ENCODE data around the gene ITCH.

The ITCH gene

GRCh38 chr20:34445177-34446065 is 82.3 kb downstream of the ITCH start:
- TF ChIP-seq, protein P1, sequence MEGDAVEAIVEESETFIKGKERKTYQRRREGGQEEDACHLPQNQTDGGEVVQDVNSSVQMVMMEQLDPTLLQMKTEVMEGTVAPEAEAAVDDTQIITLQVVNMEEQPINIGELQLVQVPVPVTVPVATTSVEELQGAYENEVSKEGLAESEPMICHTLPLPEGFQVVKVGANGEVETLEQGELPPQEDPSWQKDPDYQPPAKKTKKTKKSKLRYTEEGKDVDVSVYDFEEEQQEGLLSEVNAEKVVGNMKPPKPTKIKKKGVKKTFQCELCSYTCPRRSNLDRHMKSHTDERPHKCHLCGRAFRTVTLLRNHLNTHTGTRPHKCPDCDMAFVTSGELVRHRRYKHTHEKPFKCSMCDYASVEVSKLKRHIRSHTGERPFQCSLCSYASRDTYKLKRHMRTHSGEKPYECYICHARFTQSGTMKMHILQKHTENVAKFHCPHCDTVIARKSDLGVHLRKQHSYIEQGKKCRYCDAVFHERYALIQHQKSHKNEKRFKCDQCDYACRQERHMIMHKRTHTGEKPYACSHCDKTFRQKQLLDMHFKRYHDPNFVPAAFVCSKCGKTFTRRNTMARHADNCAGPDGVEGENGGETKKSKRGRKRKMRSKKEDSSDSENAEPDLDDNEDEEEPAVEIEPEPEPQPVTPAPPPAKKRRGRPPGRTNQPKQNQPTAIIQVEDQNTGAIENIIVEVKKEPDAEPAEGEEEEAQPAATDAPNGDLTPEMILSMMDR (IDR thresholded peaks at IDR 0.05; ENCODE audit: low read depth, low read length), result no peak
- no peak overlapping the region for H3K4me3 ChIP-seq (replicated peaks in 1 of 2; ENCODE audit: low read depth in 2 of 2, low read length in 2 of 2)
- DNase-seq (ENCODE audit: low read depth in 2 of 2), result no peak

- TF ChIP-seq, protein P1 (IDR thresholded peaks at IDR 0.05; ENCODE audit: low read depth, low read length), result no peak
- H3K4me3 ChIP-seq (replicated peaks in 1 of 2; ENCODE audit: low read depth in 2 of 2, low read length in 2 of 2), result no peak overlapping the region
- DNase-seq (ENCODE audit: low read depth in 2 of 2), result no peak
Observed at GRCh38 chr20:34448517-34448916, 85.4 kb downstream of the ITCH start.

- TF ChIP-seq, protein P1 (IDR thresholded peaks at IDR 0.05; ENCODE audit: low read depth, low read length), result no peak
- no peak for DNase-seq (ENCODE audit: low read depth in 2 of 2)
Observed at GRCh38 chr20:34449674-34450592, 86.9 kb downstream of the ITCH start.

GRCh38 chr20:34452281-34452982 is 89.4 kb downstream of the ITCH start:
- no peak for DNase-seq (ENCODE audit: low read depth in 2 of 2)
- H3K4me3 ChIP-seq (replicated peaks in 1 of 2; ENCODE audit: low read depth in 2 of 2, low read length in 2 of 2), result no peak overlapping the region
- TF ChIP-seq, protein P1 (IDR thresholded peaks at IDR 0.05; ENCODE audit: low read depth, low read length), result no peak

More at GRCh38 chr20:34449674-34450592, 86.9 kb downstream of the ITCH start:
- no peak overlapping the region for H3K4me3 ChIP-seq (replicated peaks in 1 of 2; ENCODE audit: low read depth in 2 of 2, low read length in 2 of 2)

DNA sequence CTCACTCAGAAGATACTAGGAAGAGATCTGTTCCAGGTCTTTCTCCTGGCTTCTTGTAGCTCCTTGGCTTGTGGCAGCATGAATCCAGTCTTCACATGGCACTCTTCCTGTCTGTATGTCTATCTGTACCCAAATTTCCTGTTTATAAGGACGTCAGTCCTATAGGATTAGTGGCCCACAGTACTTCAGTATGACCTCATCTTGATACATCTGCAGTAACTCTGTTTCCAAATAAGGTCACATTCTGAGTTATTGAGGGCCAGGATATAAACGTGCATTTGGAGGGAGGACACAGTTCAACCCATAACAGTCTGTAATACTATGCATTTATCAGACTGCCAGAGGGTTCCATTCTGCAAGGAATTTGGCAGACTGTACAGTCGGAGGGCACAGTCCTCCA is 95.6 kb downstream of the ITCH start:
- H3K4me3 ChIP-seq (replicated peaks in 1 of 2; ENCODE audit: low read depth in 2 of 2, low read length in 2 of 2), result no peak overlapping the region
- peak; percentile 14 to 43 for DNase-seq (ENCODE audit: low read depth in 2 of 2)
- TF ChIP-seq, protein P1 (IDR thresholded peaks at IDR 0.05; ENCODE audit: low read depth, low read length), result no peak

DNA sequence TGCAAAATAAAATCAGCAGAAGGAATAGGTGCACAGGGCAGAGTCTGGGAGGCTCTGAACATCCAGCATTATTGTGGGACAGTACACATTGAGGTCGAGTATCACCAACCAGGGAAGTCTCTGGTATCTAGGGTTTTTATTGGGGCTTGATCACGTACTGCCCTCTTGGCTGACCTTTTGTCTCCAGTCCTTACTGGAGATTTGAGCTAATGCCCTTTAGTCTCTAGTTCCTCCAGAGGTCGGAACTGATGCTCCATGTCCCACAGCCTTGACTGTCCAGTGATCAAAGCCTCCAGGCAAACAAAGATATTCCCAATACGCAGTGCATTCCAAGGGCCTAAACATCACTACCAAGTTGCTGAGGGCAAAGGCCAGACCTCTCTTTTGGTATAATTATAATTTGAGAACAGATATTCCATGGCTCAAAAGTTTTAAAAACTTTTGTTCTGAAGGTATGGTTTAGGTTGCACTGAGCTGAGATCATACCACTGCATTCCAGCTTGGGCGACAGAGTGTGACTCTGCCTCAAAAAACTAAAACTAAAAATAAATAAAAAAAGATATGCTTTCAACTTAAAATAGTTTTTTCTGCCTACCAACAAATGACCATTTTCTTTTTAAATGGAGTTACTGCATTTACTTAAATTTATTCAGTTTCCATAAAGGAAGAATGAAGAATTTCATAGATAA is 96.3 kb downstream of the ITCH start:
- DNase-seq (ENCODE audit: low read depth in 2 of 2), result no peak
- TF ChIP-seq, protein P1 (IDR thresholded peaks at IDR 0.05; ENCODE audit: low read depth, low read length), result no peak
- no peak overlapping the region for H3K4me3 ChIP-seq (replicated peaks in 1 of 2; ENCODE audit: low read depth in 2 of 2, low read length in 2 of 2)

Data from cardiac fibroblast (primary cell).